ENCODE results near the gene HS6ST1.

Gene HS6ST1

DNA sequence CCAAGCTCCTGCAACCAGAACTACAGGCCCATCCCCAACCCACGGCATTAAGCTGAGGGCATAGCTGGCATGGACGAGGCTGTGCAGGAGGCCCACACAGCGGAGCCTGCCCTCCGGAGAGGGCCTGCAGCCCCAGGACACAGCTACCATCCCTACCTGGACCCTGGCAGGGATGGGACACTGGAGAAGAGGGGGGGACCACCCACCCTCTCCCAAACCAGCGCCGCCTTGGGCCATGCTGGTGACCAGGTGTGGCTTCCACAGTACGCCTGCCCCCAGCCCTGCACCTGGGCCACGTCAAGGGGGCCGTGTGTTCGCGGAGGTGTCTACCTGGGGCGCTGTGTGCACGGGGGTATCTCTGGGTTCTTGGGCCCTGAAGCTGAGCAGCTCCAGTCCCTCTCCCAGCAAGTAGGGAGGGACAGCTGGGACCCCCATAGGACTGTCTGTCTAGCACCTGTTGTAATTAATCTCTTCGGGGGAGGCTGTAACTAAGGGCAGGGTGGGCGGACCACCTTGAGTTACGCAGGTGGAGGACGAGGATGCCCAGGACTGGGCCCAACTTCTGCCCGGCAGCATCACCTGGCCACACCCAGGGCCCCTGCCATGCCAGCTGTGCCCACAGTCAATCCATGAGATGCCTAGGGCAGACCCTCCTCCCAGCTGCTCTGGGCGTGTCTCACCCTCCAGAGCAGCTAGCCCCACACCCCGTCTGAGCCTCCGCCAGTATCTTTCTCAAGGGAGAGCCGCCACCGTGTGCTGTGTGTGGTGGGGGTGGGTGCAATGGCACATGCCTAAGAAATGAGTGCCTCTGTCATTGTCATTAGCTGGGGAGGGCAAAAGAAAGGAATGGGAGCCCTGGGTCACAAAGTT is 18.3 kb downstream of the HS6ST1 start:
- DNase-seq, result no peak

DNA sequence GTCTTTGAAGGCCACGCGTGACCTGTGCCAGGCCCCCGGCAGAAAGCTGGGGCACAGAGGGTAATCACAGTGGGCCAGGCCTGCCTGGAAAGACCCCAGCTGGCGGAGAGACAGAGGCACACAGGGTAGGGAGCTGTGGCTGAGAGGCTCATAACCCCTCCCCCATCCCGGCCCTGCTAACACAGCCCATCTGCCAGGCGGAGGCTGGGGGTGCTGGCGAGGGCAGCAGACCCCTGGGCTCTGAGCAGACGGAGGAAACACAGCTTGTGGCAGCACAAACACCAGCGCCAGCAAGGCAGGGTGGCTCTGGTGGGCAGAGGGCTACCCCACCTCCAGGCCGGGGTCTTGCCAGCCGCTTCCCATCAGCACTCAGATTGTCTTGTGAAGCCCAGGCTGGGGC is 19.0 kb downstream of the HS6ST1 start:
- DNase-seq, result no peak

DNA sequence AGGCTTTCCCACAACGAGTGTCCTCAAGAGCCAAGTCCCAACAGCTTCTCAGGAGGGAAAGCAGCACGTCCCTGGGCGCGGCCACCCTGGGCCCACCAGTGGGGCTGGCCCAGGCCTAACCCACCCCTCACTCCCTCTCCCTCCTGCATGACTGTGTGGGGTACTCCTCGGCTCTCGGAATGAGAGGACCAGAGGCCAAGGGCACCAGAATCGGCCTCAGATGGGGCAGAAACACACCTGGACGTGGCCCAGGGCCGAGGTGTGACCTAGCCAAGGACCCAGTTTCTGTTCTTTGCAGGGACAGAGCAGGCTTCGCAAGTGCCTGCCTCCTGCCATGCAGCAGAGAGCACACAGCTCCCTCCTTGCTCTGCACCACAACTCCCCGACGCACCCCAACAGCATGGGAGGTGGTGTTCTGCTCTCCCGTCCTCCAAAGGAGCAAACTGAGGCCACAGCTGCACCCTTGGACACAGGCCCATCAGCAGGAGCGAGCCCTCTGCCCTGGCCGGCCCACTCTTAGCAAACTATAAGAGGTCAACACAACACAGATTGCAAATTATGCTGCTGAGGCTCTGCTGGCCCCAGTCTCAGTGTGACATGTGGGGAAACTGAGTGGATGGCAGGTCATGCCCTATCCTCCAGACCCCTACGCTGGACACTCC is 19.7 kb downstream of the HS6ST1 start:
- no peak for DNase-seq

DNA sequence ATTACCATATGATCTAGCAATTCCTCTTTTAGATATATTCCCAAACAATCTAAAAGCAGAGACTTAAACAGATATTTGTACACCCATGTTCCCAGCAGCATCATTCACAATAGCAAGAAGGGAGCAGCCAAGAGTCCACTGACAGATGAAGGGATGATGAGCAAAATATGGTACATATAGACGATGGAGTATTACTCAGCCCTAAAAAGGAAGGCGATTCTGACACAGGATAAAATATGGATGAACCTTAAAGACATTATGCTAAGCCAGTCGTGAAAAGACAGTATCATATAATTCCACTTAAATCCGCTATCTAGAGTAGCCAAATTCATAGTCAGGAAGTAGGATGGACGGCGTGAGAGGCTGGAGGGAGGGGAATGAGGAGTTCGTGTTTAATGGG is 20.4 kb downstream of the HS6ST1 start:
- DNase-seq, result no peak

DNA sequence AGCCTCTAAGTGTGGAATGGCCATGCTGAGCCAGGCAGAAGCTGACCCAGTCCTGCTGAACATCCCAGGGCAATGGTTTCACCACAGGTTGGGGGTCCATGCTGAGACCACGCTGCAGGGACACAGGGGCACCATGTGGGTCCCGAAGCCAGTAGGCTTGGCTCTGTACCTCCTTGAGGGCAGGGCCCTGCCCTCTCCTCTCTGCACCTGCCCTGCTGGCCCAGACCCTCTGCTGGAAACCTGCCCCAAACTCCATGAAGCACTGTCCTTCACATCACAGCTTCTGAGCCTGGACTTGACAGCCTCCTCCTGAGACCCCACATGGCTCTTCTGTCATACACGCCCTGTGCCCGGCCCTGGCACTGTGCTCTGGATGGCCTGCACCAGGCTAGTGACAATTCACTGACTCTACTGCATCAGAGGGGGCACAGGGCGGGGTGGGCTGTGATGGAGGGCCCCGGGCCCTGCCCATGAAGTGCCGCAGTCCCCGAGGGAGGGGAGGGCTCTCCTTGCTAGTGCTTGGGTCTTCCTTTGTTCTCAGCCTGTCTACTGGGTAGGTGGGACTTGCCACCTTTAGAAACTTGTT is 24.7 kb downstream of the HS6ST1 start:
- no peak for DNase-seq

DNA sequence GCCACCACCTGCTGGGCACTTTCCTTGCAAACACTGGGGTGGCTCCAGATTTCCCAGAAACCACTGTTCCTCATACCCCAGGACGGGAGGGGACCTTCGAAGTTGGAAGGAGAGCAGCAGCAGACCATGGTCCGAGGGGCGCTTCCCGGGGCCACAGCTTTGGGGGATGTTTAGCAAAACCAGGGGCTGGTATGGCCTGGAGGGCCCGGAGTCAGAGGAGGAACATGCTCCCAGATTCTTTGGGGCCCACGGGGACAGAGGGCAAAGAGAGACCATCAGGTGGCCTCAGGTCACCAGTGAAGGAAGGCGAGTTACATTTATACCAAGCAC is 25.3 kb downstream of the HS6ST1 start:
- no peak for DNase-seq

DNA sequence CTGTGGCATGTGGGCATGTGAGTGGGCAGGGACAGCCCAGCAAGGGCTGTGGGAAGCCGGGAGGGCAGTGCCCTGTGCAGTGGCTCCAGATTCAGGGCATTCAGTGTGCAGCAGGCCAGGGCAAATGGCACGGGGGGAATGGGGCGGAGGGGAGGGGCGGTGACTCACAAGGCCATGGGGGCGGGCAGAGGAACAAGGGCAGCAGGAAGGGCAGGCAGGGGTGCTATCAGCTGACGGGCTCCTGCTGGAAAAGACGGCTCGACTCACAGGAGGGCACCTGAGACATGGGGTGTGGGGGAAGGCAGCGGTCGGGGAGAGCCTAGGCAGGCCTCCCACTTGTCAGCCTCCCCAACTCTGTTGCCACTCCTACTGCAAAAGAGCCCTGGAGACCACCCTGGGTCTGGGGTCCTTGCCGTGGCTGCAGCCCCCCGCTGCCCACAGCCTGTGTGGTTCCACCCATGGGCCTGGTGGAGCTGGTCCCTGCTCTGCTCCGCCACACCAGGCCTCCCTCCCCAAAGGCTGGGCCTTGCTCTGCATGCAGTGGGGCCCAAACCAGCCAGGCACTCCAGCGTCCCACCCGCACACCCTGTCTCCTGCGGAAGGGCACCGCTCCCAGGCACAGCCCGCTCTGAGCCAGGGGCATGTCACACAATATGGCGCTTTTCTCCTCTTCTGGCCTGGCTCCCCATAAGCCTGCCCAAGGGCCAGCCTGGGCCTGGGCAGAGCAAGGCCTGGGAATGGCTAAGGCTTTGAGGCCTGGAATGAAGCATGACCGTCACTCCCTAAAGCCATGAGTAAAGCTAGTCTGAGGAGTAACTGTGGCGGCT is 25.9 kb downstream of the HS6ST1 start:
- peak in 8 of 51 donors; percentile 27 to 75 (median 44) for DNase-seq

DNA sequence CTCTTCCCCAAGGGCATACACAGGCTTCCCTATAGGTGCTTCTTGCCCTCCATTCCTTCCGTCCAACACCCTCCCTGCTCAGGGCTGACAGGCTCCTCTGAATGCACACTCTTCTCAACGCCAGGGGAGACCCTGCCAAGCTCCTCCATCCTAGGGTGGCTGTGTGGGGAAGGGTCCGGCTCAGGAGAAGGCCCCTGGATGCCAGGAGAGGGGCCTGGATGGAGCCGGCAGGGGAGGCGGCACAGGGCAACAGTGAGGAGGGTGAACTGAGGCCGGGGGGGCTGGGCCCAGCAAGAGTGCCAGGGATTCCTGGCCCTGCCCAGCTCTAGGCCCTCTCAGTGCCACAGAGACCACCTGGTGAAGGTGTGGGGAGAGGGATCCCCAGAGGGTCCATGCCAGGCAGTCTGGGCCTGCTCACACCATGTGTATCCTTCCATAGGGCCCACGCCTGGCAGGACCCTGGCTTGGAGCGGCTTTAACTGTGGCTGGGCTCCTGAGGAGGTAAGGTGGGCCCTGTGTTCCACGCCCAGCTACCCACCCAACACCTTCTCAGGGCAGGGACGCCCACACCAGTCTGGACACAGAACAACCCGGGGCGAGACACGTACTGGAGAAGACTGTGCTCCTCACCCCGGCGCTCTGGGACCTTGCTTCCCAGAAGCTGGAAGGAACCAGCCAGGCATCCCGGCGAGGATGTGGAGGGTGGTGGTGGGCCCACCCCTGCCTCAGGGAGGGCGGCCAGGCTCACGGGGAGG is 26.6 kb downstream of the HS6ST1 start:
- DNase-seq, result no peak

DNA sequence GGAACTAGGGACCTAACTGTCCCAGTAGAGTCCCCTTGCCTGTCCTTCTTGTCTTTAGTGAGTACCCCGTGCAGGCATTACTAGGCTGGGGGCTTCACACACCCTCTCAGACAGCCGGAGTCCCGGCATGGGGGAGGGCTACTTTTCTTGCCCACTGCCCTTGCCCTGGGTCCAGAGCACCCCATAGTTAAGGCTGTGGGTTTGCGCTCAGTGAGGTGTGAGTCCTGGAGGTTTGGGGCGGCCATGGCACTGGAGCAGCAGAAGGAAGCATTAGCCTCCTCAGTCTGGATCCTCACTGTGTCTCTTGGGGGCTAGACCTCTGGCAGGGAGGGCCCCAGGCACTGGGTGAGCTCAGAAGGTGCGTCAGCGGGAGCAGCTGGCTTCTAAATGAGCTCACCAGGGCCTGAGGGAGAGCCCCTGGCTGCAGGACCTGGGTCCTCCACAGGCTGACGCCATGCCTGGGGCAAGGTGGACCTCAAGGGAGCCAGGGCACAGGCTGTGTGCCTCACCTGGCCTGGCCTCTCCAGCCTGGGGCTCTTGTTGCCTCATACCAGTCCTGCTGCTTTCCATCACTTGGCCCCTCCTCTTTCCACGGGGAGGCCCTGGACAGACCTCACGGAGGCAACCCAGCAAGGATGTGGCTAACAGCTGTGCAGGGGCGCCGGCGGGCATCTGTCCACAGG is 27.4 kb downstream of the HS6ST1 start:
- no peak for DNase-seq

DNA sequence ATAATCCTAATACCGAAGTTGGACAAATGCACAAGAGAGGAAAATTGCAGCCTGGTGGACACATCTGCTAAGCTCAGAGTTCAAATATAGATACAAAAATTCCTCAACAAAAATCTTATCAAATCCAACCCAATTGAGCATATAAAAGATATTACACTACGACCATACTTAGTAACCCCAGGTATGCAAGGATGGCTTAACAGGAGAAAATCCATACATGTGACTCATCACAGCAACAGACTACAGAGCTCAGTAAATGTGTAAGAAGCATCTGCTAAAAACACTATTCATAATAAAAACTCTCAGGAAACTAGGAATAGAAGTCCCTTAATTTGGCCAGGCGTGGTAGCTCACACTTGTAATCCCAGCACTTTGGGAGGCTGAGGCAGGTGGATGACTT is 28.3 kb downstream of the HS6ST1 start:
- DNase-seq, result no peak

DNA sequence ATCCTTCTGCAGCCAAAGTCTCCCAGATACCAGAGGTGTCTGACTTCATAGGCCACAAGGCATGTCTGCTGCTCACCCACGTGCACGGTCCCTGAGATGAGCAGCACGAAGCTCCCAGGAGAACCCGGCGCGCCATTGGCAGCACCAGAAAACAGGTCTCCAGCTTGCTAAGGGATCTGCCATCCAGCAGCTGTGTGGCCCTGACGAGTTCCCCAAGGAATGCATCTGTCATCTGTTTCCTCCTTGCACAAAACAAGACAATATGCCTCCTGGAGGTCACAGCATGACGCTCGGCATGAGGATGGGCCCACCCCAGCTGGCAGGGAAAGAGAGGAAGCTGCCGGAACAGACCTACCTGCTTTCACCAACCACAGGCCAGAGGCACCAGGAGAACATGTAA is 29.2 kb downstream of the HS6ST1 start:
- DNase-seq, result no peak

DNA sequence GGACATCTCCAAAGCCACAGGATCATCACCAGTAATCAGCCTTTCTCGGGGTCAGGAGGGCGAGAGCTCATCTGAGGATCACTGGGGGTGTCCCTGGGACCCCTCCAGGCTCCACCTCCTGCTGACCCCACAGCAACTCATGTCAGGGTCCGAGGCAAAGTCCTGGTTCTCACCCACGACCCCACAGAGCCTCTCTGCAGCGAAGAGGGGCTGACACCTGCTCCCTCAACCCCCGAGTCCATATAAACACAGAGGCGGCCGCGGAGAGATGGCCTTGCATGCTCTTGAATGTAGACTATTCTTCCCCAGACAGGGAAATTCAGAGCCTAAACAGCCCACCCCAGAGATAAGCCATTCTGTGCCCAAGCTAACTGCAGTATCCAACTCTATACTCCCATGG is 29.9 kb downstream of the HS6ST1 start:
- no peak for DNase-seq

DNA sequence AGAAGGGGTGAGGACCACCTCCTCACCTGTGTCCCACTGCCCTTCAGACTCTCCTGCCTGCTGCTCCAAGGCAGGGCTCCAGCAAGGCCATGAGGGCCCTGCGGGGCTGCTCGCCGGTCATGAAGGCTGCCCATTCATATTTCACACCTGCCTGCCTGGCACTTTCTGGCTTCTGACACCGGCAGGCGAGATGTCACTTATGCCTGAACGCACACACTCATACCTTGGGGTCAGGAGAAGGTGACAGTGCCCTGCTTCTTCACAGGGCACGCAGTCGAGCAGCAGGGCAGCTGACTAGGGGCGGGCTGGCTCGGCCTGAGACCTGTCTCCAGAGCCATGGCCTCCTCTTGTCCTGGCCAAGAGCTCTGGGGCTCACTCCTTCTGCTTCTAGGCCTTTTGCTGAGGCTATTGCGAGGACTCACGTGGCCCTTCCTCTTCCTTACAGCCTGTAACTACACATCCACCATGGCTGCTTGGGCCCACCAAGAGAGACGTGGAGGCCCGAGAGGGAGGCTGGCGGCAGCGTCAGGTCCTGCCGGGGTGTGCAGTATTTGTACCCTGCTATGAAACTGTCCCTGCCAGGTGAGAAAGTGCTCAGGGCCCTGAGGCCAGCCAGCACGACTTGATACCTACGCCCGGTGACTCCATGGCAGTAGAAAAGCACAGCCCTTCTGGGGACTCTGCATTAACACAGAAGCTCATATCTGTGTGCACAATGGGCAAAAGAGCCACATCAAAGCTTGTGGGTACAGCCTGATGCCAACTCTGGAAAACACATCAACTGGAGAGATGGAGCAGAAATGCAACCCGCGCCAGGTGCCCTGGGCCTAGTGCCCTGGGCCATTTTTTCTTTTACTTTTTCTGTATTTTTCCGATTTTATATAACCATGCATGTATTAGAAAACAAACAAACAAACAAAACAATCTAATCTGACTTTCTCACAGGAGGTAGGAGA is 30.6 kb downstream of the HS6ST1 start:
- DNase-seq, result no peak

DNA sequence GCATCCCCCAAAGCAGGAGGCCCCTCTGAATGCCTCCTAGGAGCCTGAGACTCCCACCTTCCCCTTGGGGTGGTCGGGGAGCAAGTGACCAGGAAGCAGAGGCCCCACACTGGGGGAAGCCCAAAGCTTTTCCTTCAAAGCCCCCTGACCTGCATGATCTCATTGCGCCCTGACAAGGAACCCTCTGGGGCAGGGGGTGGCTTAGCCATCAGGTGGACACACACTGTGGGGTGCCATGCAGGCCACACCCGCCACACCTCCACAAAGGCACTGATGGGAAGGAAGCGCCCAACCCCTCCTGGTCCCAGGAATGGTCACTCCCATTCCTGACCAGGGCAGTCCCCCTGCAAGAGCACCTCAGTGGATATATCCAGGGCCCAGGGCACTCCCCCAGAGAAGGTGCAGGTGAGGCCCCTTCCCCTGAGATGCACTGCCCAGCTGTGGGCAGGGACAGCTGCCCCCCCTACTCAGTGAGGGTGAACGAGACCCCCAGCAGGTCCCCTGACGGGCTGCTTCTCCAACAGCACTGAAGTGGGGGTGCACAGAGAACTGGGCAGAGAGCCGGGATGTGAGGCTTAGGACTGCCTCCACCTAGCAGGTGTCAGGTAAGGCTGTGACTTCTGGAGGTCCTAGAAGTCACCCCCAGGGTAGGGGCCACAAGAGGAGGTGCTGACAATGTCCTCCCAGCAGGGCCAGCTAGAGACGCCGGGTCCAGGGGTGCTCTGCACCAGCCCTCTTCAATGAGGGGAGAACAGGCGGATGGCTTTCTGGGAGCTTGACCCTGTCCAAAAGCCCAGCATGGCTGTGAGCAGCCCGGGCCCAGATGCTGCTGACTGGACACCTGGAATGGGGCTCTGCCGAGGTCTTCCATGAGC is 31.5 kb downstream of the HS6ST1 start:
- no peak for DNase-seq

DNA sequence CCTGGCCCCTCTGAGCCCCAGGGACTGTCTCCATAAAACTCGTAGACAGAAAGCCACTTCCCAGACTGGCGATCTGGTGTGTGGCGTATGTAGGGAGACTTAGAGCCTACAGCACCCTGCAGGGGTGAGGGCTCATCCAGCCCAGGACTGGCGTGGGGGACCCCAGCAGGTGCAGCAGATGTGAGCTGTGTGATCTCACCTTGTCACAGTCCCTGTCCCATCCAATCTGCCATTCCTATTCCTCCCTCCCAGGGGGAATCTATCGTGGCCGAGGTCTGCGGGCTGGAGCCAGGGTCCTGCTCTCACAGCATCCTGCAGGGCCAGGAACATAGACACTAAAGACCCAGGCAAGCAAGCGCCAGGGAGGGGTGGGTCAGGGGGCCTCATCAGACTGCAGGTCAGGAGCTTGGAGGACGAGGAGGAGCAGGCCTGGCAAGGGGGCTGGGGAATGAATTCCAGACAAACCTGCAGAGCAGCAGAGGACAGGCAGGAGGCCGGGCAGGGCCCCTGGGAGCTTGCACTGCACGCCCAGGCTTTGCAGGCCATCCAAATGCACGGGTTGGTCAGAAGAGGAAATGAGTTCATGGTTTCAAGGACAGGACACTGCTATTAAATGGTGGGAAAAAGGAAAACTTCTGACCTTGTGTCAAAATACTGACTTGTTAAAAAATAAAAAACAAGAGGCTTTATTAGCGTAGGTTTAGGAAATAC is 32.5 kb downstream of the HS6ST1 start:
- no peak for DNase-seq

DNA sequence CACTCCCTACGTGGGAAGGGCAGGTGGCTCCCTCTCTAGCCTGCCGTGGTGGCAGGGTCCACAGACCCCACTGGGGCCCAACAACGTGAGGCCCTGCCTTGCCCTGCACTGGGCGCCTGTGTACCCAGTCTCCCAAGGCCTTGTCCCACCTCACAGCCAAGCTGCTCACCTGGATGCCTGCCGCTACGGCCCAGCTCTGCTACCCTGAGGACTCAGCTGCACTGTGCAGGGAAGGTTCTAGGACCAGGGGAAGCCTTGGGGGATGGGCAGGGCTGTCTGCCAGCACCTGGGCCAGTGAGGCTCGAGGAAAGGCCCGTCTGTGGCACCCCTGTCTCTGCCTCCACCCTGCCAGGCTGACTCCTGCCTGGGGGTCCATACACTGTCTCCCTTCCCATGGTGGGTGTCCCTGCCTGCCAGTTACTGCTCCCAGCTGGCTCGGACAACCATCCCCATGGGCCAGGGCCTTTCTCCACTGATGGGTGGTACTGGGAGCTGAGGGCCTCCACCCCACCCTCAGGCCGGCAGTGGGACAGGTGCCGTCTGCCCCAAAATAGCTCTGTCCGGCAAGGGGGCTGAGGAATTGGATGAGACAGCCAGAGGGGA is 33.2 kb downstream of the HS6ST1 start:
- DNase-seq, result no peak

DNA sequence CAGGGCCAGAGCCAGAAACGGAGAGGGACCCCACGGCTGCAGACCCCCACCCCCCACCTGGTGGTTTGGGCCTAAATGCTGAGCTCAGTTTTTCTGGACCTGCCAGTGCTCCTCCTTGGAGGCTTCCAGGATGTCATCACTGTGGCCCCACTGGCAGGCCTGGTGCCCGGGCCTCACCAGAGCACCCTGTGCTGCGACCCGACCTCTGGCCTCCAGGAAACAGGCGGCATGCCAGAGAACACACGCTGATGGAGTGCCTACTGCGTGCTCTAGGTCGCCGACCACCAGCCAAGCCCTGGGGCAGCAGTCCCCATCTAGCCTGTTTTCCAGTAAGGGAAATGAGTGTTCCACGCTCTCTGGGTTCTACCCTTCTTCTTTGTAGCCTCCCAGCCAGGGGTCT is 33.8 kb downstream of the HS6ST1 start:
- no peak for DNase-seq

Data from hypothalamus (tissue), 51 donors.